ENCODE measurements around the gene ATL3. TPM values are rescaled to one million over a fixed set of nuclear protein-coding genes. Genes with fewer than 3 reads are reported as not detected.
A peak's percentile ranks its signal among the peaks of the same experiment; 100 is the strongest.

ATL3 gene
- total RNA-seq, 1 experiment from 2014 or later, result 63.9 TPM

DNA sequence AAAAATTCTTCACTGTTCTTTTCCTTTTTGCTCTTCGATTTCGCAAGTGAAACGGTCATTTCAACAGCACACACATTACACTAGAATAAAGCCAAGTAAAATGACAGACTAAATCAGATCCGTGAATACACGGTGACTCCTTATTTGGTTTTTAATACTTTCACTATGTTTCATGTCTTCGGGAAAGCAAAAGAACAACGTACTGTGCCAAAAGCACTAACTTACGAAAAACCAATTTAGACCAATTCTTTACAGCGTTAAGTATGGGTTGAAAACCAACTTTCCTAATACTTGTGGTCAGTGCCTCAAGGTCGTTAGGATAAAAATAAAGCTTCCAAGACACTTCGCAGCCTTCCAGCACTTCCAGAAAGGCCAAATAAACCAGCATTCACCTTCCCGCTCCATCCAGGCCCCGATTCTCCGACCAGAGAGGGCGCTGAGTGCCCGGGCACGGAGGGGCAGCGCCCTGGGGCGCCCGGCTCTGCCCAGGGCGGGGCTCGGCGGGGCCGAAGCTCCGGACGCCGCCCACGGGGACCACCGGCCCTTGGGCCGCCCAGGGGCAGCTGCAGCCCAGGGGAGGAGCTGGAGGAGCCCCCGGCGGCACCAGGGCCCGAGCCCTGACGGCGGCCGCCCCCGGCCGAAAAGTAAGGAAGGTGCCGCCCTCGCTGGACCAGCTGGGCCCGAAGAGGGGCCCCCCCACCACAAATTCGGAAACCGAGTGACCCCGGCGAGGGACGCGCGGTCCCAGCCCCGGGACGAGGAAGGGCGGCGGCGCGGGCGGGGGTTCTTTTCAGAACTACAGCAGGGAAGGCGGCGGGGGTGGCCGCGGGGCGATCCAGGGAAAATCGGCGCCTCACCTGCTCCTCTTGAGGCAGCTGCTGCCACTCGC, 499 bp downstream of the ATL3 start:
- POLR2A ChIA-PET (ENCODE audit: low non-redundant PET), result no interaction called here
- intact Hi-C loops (cut with micrococcal nuclease; ENCODE audit: unreplicated experiment), result no loop called here
- Histone ChIP-seq H3K27me3 (replicated peaks; ENCODE audit: insufficient read depth, low read depth, low read length, poor library complexity) (no peaks in the 10 kb centered on the region), H3K27ac (ENCODE audit: low read depth, low read length, poor library complexity, severe bottlenecking) (peak overlapping the region; percentile 90), H3K9me3 (ENCODE audit: low read depth, low read length, poor library complexity, severe bottlenecking) (no peaks in the 10 kb centered on the region), H3K4me1 (ENCODE audit: insufficient read depth, low read length, poor library complexity, severe bottlenecking) (peaks cover 31% of the 10 kb centered on the region), H3K4me3 (ENCODE audit: low read depth, low read length, poor library complexity, severe bottlenecking) (peak overlapping the region; percentile 63), H3K36me3 (ENCODE audit: insufficient read depth, low read length, poor library complexity, severe bottlenecking) (no peaks in the 10 kb centered on the region)
- peak; percentile 50 for TF ChIP-seq CTCF (conservative IDR thresholded peaks at IDR 0.05; ENCODE audit: low read depth, low read length)
- TF ChIP-seq EZH2 (IDR thresholded peaks at IDR 0.05; ENCODE audit: borderline replicate concordance, low read depth, low read length, poor library complexity, severe bottlenecking), result no peak
- CTCF ChIA-PET, result no interaction called here
- TSS peak; percentile 73 for BruUV-seq (replicated peaks)
- peak; percentile 58 for DNase-seq (ENCODE audit: low spot score)

- peak; percentile 49 for DNase-seq (ENCODE audit: low spot score)
- Histone ChIP-seq H3K36me3 (ENCODE audit: insufficient read depth, low read length, poor library complexity, severe bottlenecking) (no peaks in the 10 kb centered on the region), H3K27ac (ENCODE audit: low read depth, low read length, poor library complexity, severe bottlenecking) (peak overlapping the region; percentile 90), H3K4me3 (ENCODE audit: low read depth, low read length, poor library complexity, severe bottlenecking) (peak overlapping the region; percentile 63), H3K4me1 (ENCODE audit: insufficient read depth, low read length, poor library complexity, severe bottlenecking) (peaks cover 31% of the 10 kb centered on the region), H3K9me3 (ENCODE audit: low read depth, low read length, poor library complexity, severe bottlenecking) (no peaks in the 10 kb centered on the region), H3K27me3 (replicated peaks; ENCODE audit: insufficient read depth, low read depth, low read length, poor library complexity) (no peaks in the 10 kb centered on the region)
- POLR2A ChIA-PET (ENCODE audit: low non-redundant PET), result no interaction called here
- TF ChIP-seq EZH2 (IDR thresholded peaks at IDR 0.05; ENCODE audit: borderline replicate concordance, low read depth, low read length, poor library complexity, severe bottlenecking), result no peak
- TF ChIP-seq CTCF (conservative IDR thresholded peaks at IDR 0.05; ENCODE audit: low read depth, low read length), result no peak
- intact Hi-C loops (cut with micrococcal nuclease; ENCODE audit: unreplicated experiment), result no loop called here
- no TSS peak for BruUV-seq (replicated peaks)
- CTCF ChIA-PET, result no interaction called here
Measured at GRCh38 chr11:63670096-63670432, 1.1 kb downstream of the ATL3 start.

DNA sequence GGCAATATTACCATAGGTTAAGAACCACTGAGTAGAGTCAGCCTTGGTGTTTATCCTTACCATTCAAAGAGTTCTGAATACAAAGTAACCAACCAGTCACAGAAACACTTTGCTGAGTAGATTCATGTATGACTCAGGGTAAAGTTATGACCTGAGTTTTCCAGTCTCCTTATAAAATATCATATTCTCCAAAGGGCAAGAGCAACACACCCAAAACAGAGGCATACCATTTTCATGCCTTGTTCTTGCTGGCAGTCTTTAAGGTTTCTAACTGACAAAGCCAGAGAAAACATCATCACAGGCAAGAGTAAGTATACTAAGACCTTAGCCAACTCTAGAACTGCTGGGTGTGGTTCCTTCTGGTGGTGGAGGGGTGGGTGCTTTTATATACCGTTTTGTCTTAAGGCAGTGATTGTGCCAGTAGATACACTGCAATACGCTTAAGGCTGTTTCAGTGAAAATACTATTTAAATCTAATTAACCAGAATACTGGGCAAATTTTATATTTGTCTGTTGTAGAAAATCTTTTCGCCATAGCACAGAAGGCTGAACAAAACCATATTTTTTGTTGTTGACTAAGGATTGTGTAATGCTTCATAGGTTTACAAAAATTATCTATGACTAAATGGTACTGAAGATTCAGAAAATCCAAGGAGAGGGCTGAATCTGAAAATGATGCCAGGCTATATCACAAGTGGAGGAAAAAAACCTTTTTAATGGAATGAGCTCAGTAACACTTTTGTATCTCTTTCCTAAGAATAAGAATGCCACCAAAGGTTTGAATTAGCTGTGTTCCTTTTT, 3.0 kb downstream of the ATL3 start:
- TF ChIP-seq CTCF (conservative IDR thresholded peaks at IDR 0.05; ENCODE audit: low read depth, low read length) (no peak), EZH2 (IDR thresholded peaks at IDR 0.05; ENCODE audit: borderline replicate concordance, low read depth, low read length, poor library complexity, severe bottlenecking) (no peak)
- ChIA-PET CTCF (no interaction called here), POLR2A (ENCODE audit: low non-redundant PET) (interaction anchor here (0.5 kb wide), 1 partner anchor 21 kb away, joined by 5 read pairs; no protein-coding TSS in a partner anchor)
- Histone ChIP-seq H3K27me3 (replicated peaks; ENCODE audit: insufficient read depth, low read depth, low read length, poor library complexity) (no peaks in the 10 kb centered on the region), H3K9me3 (ENCODE audit: low read depth, low read length, poor library complexity, severe bottlenecking) (no peaks in the 10 kb centered on the region), H3K27ac (ENCODE audit: low read depth, low read length, poor library complexity, severe bottlenecking) (peak overlapping the region; percentile 49), H3K4me3 (ENCODE audit: low read depth, low read length, poor library complexity, severe bottlenecking) (no peak overlapping the region), H3K36me3 (ENCODE audit: insufficient read depth, low read length, poor library complexity, severe bottlenecking) (no peaks in the 10 kb centered on the region), H3K4me1 (ENCODE audit: insufficient read depth, low read length, poor library complexity, severe bottlenecking) (peaks cover 31% of the 10 kb centered on the region)
- peak; percentile 58 for DNase-seq (ENCODE audit: low spot score)
- BruUV-seq (replicated peaks), result TSS peak; percentile 1
- intact Hi-C loops (cut with micrococcal nuclease; ENCODE audit: unreplicated experiment), result no loop called here
